GM12801 (cell line): ENCODE measurements around the gene LRRN1.

Experiments used
- TF ChIP-seq, protein P1 (sequence below): IDR thresholded peaks from one replicate; pipeline ENCODE4 v1.5.1; 2011; ENCODE audit warnings: control low read depth; ENCODE audit not compliant: insufficient read length; ENCODE audit errors: extremely low read depth

Gene LRRN1

DNA sequence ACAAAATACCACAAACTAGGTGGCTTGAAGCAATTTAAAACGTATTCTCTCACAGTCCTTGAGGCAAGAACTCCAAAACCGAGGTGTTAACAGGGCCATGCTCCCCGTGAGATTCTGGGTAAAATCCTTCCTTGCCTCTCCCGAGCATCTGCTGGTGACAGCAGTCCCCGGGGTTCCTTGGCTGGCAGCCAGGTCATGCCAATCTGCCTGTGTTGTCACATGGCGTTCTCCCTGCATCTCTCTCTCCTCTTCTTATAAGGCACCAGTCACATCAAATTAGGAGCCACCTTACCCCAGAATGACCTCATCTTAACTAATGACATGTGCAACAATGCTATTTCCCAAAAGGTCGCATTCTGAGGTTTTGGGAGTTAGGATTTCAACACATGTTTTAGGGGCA, 26.3 kb upstream of the LRRN1 start:
- TF ChIP-seq, protein P1, sequence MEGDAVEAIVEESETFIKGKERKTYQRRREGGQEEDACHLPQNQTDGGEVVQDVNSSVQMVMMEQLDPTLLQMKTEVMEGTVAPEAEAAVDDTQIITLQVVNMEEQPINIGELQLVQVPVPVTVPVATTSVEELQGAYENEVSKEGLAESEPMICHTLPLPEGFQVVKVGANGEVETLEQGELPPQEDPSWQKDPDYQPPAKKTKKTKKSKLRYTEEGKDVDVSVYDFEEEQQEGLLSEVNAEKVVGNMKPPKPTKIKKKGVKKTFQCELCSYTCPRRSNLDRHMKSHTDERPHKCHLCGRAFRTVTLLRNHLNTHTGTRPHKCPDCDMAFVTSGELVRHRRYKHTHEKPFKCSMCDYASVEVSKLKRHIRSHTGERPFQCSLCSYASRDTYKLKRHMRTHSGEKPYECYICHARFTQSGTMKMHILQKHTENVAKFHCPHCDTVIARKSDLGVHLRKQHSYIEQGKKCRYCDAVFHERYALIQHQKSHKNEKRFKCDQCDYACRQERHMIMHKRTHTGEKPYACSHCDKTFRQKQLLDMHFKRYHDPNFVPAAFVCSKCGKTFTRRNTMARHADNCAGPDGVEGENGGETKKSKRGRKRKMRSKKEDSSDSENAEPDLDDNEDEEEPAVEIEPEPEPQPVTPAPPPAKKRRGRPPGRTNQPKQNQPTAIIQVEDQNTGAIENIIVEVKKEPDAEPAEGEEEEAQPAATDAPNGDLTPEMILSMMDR, result no peak

DNA sequence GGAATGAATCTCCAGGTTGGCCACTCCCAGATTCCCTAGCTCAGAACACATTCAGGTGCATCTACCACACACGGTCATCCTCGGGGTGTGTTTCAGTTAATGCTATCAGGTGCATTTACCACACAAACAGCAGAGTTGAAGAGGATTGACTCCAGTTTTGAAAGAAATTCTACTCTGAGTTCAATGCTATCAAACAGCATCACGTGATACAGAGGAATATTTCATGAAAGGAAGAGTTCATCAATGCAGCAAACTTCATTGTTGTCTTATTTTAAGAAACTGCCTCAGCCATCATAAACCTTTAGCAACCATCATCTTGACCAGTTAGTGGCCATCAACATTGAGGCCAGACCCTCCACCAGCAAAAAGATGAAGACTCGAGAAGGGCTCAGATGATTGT, 22.6 kb upstream of the LRRN1 start:
- TF ChIP-seq, protein P1, result no peak

DNA sequence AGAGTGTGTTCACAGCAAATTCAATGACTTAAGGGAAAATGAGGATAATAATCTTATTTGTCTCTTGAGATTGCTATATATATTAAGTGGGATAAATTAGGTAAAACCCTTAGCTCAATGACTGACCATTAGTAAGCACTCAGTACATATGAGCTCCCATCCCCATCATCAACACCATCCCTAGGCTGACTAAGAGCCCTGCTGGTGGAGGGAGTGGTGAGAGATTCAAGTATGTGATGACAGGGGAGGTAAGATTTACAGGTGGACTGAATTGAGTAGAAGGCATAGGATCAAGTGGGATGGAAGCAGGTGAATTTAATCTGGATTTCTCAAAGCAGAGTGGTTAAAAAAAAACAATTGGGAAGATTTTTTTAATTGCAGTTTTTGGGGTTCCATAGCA, 21.0 kb upstream of the LRRN1 start:
- TF ChIP-seq, protein P1, result no peak

DNA sequence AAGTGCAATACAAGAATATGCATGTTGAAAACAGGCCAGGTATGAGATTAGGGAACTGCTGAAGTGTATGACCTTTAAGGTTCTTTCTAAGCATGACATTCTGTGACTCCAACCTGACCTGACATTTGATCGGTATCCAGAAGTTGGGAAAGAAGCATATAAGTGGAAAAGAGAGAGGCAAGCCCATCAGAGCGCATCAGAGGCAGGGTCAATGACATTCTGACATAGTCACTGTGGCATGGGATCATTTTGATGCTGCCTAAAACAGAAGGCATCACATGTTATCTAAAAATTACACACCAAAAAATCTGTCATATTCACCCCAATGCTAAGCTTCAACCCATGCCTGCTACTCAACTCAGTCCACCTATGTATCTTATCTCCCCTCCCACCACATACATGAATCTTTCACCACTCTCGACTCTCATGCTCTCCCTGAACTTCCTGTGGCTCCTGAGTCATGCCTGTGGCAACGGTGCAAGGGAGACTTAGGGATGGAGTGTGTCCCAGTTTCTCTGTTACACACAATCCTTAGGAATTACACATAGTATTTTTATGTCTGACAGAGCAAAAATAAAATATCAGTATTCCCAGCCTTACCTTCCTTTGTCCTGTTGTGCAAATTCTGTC, 20.5 kb upstream of the LRRN1 start:
- TF ChIP-seq, protein P1, result no peak

DNA sequence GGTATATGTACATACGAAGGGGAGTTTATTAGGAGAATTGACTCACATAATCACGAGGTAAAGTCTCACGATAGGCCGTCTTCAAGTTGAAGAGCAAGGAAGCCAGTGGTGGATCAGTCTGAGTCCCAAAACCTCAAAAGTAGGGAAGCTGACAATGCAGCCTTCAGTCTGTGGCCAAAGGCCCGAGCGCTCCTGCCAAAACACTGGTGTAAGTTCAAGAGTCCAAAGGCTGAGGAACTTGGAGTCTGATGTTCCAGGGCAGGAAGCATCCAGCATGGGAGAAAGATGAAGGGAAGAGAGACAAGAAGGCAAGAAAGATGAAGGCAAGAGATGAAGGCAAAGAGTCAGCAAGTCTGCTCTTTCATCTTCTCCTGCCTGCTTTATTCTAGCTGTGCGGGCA, 16.8 kb upstream of the LRRN1 start:
- TF ChIP-seq, protein P1, result no peak

DNA sequence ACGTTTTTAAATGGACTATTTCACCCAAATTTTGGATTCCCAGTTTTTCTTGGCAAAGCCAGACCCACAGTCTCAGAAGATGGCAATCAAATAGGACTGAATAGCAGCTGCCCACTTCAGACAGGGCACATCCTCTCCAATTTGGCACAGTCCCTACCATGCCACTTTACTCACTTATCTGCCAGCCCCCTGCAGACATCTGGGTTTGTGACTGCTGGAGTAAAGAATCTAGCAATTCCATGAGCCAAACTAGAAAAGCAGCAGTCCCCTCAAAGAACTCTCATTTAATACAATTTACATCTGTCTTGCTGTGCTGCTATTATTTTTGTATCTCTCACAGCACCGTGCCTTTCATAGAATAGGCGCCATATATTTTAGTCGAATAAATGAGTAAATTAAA, 16.0 kb upstream of the LRRN1 start:
- TF ChIP-seq, protein P1, result no peak

DNA sequence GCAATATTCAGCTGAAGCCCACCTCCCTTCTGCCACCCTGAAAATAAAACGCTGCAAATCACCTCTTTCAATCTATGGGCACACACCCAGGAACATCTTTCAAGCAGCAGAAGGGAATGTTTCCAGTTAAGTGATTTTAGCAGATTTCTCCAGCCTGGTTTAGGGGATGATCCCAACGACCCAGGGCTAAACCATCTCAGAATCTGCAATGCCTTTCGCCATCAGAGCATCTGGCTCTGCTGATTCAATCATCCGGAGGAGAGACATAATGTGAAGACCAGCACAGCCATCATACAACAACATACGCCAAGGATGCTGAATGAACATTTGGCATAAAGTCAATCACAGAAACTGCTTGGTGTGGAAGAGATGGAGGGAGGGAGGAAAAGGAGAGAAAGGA, 15.5 kb upstream of the LRRN1 start:
- TF ChIP-seq, protein P1, result no peak
